GM23248 (cell line): Measurements from ENCODE around the gene LRRC1.

Source experiments
- EZH2 ChIP-seq: fragments of 200-600 bp; sonication (generic); IDR thresholded peaks from 2 replicates; pipeline ENCODE4 v1.6.1; 2018; ENCODE audit warnings: antibody characterized with exemption, mild to moderate bottlenecking; ENCODE audit not compliant: insufficient read depth, poor library complexity, severe bottlenecking
- EZH2phosphoT487 ChIP-seq: fragments of 200-600 bp; sonication (generic); IDR thresholded peaks from 2 replicates; pipeline ENCODE4 v1.6.1; 2018; ENCODE audit warnings: antibody characterized with exemption, moderate library complexity, mild to moderate bottlenecking, low read depth; ENCODE audit not compliant: insufficient read depth

- TF ChIP-seq EZH2phosphoT487 (no peak), EZH2 (no peak)
These were observed 137.7 kb downstream of the LRRC1 start for GRCh38 chr6:53932516-53932915.
